ENCODE results near the gene LARGE1.

The LARGE1 gene

GRCh38 chr22:33606504-33606903, 313.8 kb downstream of the LARGE1 start:
- H3K4me2 ChIP-seq (ENCODE audit: low read length), result no peak overlapping the region
- H3K14ac ChIP-seq (ENCODE audit: low read length), result no peak overlapping the region
- no peaks in the 10 kb centered on the region for H3K79me1 ChIP-seq (ENCODE audit: low read length)
- no peak overlapping the region for H2BK12ac ChIP-seq (ENCODE audit: low read length)
- no peaks in the 10 kb centered on the region for H3K27me3 ChIP-seq (ENCODE audit: insufficient read depth, low read length)
- H3K79me2 ChIP-seq (ENCODE audit: control insufficient read depth, insufficient read depth, low read length, poor library complexity), result no peaks in the 10 kb centered on the region
- H3K4me1 ChIP-seq (ENCODE audit: control insufficient read depth in 1 of 2, insufficient read depth in 2 of 2, low read length in 2 of 2), result peaks cover 0 to 5% of the 10 kb centered on the region in 2 experiments
- no peak overlapping the region for H4K8ac ChIP-seq (ENCODE audit: low read depth, low read length)
- no peak overlapping the region for H3K27ac ChIP-seq (ENCODE audit: low read depth, low read length)
- peaks cover 4 to 5% of the 10 kb centered on the region in 2 experiments for H3K36me3 ChIP-seq (ENCODE audit: control insufficient read depth in 1 of 2, insufficient read depth in 2 of 2, low read length in 2 of 2)
- H4K12ac ChIP-seq (ENCODE audit: low read depth, low read length), result no peak overlapping the region
- no peak overlapping the region for H3K9ac ChIP-seq (ENCODE audit: low read length)
- DNase-seq, result no peak
- H4K91ac ChIP-seq (ENCODE audit: low read depth, low read length), result no peak overlapping the region
- H2AFZ ChIP-seq (ENCODE audit: insufficient read depth, low read length, poor library complexity), result no peak overlapping the region
- no peak overlapping the region for H2BK5ac ChIP-seq (ENCODE audit: low read depth, low read length, poor library complexity)
- H2AK5ac ChIP-seq (ENCODE audit: low read length), result no peak overlapping the region
- H2BK120ac ChIP-seq (ENCODE audit: insufficient read depth, low read length, poor library complexity), result no peak overlapping the region
- H3K18ac ChIP-seq (ENCODE audit: low read length), result no peak overlapping the region
- H3K4me3 ChIP-seq (ENCODE audit: low read depth, low read length), result no peak overlapping the region
- no peak overlapping the region for H3K4ac ChIP-seq (ENCODE audit: low read depth, low read length)
- WGBS (ENCODE audit: extremely low coverage, insufficient coverage, insufficient read length), result no CpG with 5 or more reads among the region's 7 CpGs
- peaks cover 7% of the 10 kb centered on the region for H3K9me3 ChIP-seq (ENCODE audit: insufficient read depth, low read depth, low read length)
- H3K23ac ChIP-seq (ENCODE audit: low read length), result no peak overlapping the region

- Histone ChIP-seq H2AK5ac (ENCODE audit: low read length) (no peak overlapping the region), H2BK120ac (ENCODE audit: insufficient read depth, low read length, poor library complexity) (no peak overlapping the region), H3K9ac (ENCODE audit: low read length) (no peak overlapping the region), H3K23ac (ENCODE audit: low read length) (no peak overlapping the region), H2AFZ (ENCODE audit: insufficient read depth, low read length, poor library complexity) (no peak overlapping the region), H2BK12ac (ENCODE audit: low read length) (no peak overlapping the region), H3K18ac (ENCODE audit: low read length) (no peak overlapping the region), H3K4ac (ENCODE audit: low read depth, low read length) (no peak overlapping the region), H4K12ac (ENCODE audit: low read depth, low read length) (no peak overlapping the region), H3K4me3 (ENCODE audit: low read depth, low read length) (no peak overlapping the region), H3K4me2 (ENCODE audit: low read length) (no peak overlapping the region), H2BK5ac (ENCODE audit: low read depth, low read length, poor library complexity) (no peak overlapping the region), H3K14ac (ENCODE audit: low read length) (no peak overlapping the region), H3K36me3 (ENCODE audit: control insufficient read depth in 1 of 2, insufficient read depth in 2 of 2, low read length in 2 of 2) (peaks cover under 1 to 4% of the 10 kb centered on the region in 2 experiments), H4K91ac (ENCODE audit: low read depth, low read length) (no peak overlapping the region), H3K9me3 (ENCODE audit: insufficient read depth, low read depth, low read length) (peaks cover 1% of the 10 kb centered on the region), H4K8ac (ENCODE audit: low read depth, low read length) (no peak overlapping the region), H3K27me3 (ENCODE audit: insufficient read depth, low read length) (no peaks in the 10 kb centered on the region), H3K79me1 (ENCODE audit: low read length) (no peaks in the 10 kb centered on the region), H3K4me1 (ENCODE audit: control insufficient read depth in 1 of 2, insufficient read depth in 2 of 2, low read length in 2 of 2) (peaks cover 0 to 5% of the 10 kb centered on the region in 2 experiments), H3K27ac (ENCODE audit: low read depth, low read length) (no peak overlapping the region), H3K79me2 (ENCODE audit: control insufficient read depth, insufficient read depth, low read length, poor library complexity) (no peaks in the 10 kb centered on the region)
- no peak for DNase-seq
- WGBS (ENCODE audit: extremely low coverage, insufficient coverage, insufficient read length), result no CpG with 5 or more reads among the region's 11 CpGs
Measured at GRCh38 chr22:33605666-33606065, 314.6 kb downstream of the LARGE1 start.

DNA sequence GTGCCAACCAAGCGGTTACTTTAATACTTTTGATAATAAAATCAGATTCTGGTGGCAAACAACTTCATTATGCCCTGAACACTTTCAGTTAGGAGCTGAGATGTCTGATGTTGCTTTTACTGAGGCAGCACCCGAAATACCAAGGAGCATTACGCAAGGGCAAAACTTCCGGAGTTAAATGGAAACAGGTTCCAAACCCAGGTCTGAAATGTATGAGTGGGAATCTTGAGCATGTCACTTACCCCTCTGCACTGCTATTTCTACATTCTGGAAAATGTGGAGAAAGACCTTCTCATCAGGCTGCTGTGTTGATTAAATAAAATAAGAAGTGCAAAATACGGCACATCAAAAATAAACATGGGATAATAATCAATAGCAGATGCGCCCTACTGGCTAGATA, 315.1 kb downstream of the LARGE1 start:
- Histone ChIP-seq H4K91ac (ENCODE audit: low read depth, low read length) (no peak overlapping the region), H3K9ac (ENCODE audit: low read length) (no peak overlapping the region), H3K27me3 (ENCODE audit: insufficient read depth, low read length) (no peaks in the 10 kb centered on the region), H3K79me1 (ENCODE audit: low read length) (no peaks in the 10 kb centered on the region), H3K4ac (ENCODE audit: low read depth, low read length) (no peak overlapping the region), H2AFZ (ENCODE audit: insufficient read depth, low read length, poor library complexity) (no peak overlapping the region), H4K8ac (ENCODE audit: low read depth, low read length) (no peak overlapping the region), H2BK5ac (ENCODE audit: low read depth, low read length, poor library complexity) (no peak overlapping the region), H3K4me3 (ENCODE audit: low read depth, low read length) (no peak overlapping the region), H2BK12ac (ENCODE audit: low read length) (no peak overlapping the region), H2BK120ac (ENCODE audit: insufficient read depth, low read length, poor library complexity) (no peak overlapping the region), H3K79me2 (ENCODE audit: control insufficient read depth, insufficient read depth, low read length, poor library complexity) (no peaks in the 10 kb centered on the region), H3K14ac (ENCODE audit: low read length) (no peak overlapping the region), H3K18ac (ENCODE audit: low read length) (no peak overlapping the region), H3K9me3 (ENCODE audit: insufficient read depth, low read depth, low read length) (no peaks in the 10 kb centered on the region), H3K27ac (ENCODE audit: low read depth, low read length) (no peak overlapping the region), H3K36me3 (ENCODE audit: control insufficient read depth in 1 of 2, insufficient read depth in 2 of 2, low read length in 2 of 2) (peaks cover 0 to 3% of the 10 kb centered on the region in 2 experiments), H2AK5ac (ENCODE audit: low read length) (no peak overlapping the region), H3K23ac (ENCODE audit: low read length) (no peak overlapping the region), H4K12ac (ENCODE audit: low read depth, low read length) (no peak overlapping the region), H3K4me1 (ENCODE audit: control insufficient read depth in 1 of 2, insufficient read depth in 2 of 2, low read length in 2 of 2) (peaks cover 0 to 5% of the 10 kb centered on the region in 2 experiments), H3K4me2 (ENCODE audit: low read length) (no peak overlapping the region)
- no CpG with 5 or more reads among the region's 6 CpGs for WGBS (ENCODE audit: extremely low coverage, insufficient coverage, insufficient read length)
- DNase-seq, result no peak

GRCh38 chr22:33601062-33601461, 319.2 kb downstream of the LARGE1 start:
- no peak overlapping the region for H3K23ac ChIP-seq (ENCODE audit: low read length)
- DNase-seq, result no peak
- H3K18ac ChIP-seq (ENCODE audit: low read length), result no peak overlapping the region
- H2AK5ac ChIP-seq (ENCODE audit: low read length), result no peak overlapping the region
- H3K9me3 ChIP-seq (ENCODE audit: insufficient read depth, low read depth, low read length), result no peaks in the 10 kb centered on the region
- H4K12ac ChIP-seq (ENCODE audit: low read depth, low read length), result no peak overlapping the region
- H3K79me1 ChIP-seq (ENCODE audit: low read length), result no peaks in the 10 kb centered on the region
- H3K14ac ChIP-seq (ENCODE audit: low read length), result no peak overlapping the region
- H3K9ac ChIP-seq (ENCODE audit: low read length), result no peak overlapping the region
- no peak overlapping the region for H2BK5ac ChIP-seq (ENCODE audit: low read depth, low read length, poor library complexity)
- H3K27ac ChIP-seq (ENCODE audit: low read depth, low read length), result no peak overlapping the region
- no peak overlapping the region for H2BK120ac ChIP-seq (ENCODE audit: insufficient read depth, low read length, poor library complexity)
- H3K4me2 ChIP-seq (ENCODE audit: low read length), result no peak overlapping the region
- peaks cover 0 to 5% of the 10 kb centered on the region in 2 experiments for H3K4me1 ChIP-seq (ENCODE audit: control insufficient read depth in 1 of 2, insufficient read depth in 2 of 2, low read length in 2 of 2)
- no peak overlapping the region for H4K91ac ChIP-seq (ENCODE audit: low read depth, low read length)
- no peak overlapping the region for H4K8ac ChIP-seq (ENCODE audit: low read depth, low read length)
- H3K4me3 ChIP-seq (ENCODE audit: low read depth, low read length), result no peak overlapping the region
- H2AFZ ChIP-seq (ENCODE audit: insufficient read depth, low read length, poor library complexity), result no peak overlapping the region
- no peaks in the 10 kb centered on the region for H3K79me2 ChIP-seq (ENCODE audit: control insufficient read depth, insufficient read depth, low read length, poor library complexity)
- no peak overlapping the region for H2BK12ac ChIP-seq (ENCODE audit: low read length)
- peaks cover 0 to 6% of the 10 kb centered on the region in 2 experiments for H3K36me3 ChIP-seq (ENCODE audit: control insufficient read depth in 1 of 2, insufficient read depth in 2 of 2, low read length in 2 of 2)
- no peaks in the 10 kb centered on the region for H3K27me3 ChIP-seq (ENCODE audit: insufficient read depth, low read length)
- no peak overlapping the region for H3K4ac ChIP-seq (ENCODE audit: low read depth, low read length)
- no CpG with 5 or more reads among the region's 2 CpGs for WGBS (ENCODE audit: extremely low coverage, insufficient coverage, insufficient read length)
